HEK293T (cell line): ENCODE data around the gene CFAP97D2.

Experiments used
- ARNT ChIP-seq: fragments of 450-650 bp; IDR thresholded peaks from 2 replicates; pipeline ENCODE4 v1.6.1; 2017; ENCODE audit warnings: mild to moderate bottlenecking
- BHLHE40 ChIP-seq: fragments of 450-650 bp; IDR thresholded peaks from 2 replicates; pipeline ENCODE4 v1.6.1; 2016; ENCODE audit warnings: mild to moderate bottlenecking, moderate library complexity, borderline replicate concordance
- SUZ12 ChIP-seq: fragments of 450-650 bp; IDR thresholded peaks from 2 replicates; pipeline ENCODE4 v1.6.1; 2016; ENCODE audit warnings: mild to moderate bottlenecking
- TARDBP ChIP-seq: fragments of 450-650 bp; IDR thresholded peaks from 2 replicates; pipeline ENCODE4 v1.6.1; 2016

DNA sequence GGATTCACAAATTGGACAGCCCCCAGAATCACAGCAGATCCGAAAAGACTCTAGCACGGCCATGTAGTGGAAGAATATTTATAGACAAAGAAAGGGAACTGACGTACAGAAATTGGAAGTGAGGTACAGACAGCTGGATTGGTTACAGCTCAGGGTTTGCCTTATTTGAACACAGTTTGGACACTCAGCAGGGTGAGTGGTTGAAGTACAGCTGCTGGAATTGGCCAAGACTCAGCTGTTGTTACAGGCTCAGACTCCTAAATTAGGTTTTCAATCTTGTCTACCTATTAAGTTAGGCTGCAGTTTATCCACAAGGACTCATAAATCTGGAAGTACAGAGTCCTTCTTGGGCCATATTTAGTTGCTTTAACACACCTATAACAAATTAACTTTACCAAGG is 5.8 kb upstream of the CFAP97D2 start:
- TF ChIP-seq TARDBP (no peak), BHLHE40 (no peak), ARNT (no peak), SUZ12 (no peak)
